UCSD-AML1 (cell line): Measurements from ENCODE around the gene APOC1.
A peak's percentile ranks its signal among the peaks of the same experiment; 100 is the strongest.
"Not testable (repeated sequence)": the region's sequence is repeated elsewhere in the genome, so short reads cannot be mapped to it uniquely, and the experiment has no call there.

Source experiments
- DNase-seq: peaks from one replicate; lab custom pipeline; 2025; ENCODE audit not compliant: unreplicated experiment; lab: John Stamatoyannopoulos, UW

APOC1 gene

GRCh38 chr19:44912854-44913253 is 1.6 kb upstream of the APOC1 start:
- DNase-seq, result no peak

DNA sequence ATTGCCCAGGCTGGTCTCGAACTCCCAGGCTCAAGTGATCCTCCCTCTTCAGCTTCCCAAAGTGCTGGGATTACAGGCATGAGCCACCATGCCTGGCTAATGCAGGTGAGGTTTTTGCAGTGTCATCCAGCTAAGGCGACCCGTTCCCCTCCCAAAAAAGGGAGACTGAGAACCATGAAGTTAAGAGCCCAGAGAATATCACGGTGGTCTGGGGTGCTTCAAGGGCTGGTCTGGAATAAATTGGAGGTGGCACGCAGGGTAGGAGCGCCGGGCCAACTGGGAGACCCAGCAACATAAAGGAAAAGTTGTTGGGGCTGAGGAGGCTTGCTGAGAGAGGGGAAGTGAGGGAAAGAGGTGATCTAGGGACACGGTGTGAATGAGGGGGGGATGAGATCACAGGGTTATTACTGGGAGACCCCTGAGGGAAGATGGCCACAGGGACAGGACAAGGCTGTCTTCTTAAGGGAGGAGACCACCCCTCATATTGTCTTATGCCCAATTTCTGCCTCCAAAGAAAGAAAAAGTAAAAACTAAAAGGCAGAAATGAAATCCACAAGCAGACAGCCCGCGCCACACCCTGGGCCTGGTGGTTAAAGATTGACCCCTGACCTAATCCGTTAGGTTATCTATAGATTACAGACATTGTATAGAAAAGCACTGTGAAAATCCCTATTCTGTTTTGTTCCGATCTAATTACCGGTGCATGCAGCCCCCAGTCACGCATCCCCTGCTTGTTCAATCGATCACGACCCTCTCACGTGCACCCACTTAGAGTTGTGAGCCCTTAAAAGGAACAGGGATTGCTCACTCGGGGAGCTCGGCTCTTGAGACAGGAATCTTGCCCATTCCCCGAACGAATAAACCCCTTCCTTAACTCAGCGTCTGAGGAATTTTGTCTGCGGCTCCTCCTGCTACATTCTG is 636 bp upstream of the APOC1 start:
- not testable (repeated sequence) for DNase-seq

DNA sequence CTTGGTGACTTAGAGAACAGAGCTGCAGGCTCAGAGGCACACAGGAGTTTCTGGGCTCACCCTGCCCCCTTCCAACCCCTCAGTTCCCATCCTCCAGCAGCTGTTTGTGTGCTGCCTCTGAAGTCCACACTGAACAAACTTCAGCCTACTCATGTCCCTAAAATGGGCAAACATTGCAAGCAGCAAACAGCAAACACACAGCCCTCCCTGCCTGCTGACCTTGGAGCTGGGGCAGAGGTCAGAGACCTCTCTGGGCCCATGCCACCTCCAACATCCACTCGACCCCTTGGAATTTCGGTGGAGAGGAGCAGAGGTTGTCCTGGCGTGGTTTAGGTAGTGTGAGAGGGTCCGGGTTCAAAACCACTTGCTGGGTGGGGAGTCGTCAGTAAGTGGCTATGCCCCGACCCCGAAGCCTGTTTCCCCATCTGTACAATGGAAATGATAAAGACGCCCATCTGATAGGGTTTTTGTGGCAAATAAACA is 9.9 kb downstream of the APOC1 start:
- DNase-seq, result no peak

DNA sequence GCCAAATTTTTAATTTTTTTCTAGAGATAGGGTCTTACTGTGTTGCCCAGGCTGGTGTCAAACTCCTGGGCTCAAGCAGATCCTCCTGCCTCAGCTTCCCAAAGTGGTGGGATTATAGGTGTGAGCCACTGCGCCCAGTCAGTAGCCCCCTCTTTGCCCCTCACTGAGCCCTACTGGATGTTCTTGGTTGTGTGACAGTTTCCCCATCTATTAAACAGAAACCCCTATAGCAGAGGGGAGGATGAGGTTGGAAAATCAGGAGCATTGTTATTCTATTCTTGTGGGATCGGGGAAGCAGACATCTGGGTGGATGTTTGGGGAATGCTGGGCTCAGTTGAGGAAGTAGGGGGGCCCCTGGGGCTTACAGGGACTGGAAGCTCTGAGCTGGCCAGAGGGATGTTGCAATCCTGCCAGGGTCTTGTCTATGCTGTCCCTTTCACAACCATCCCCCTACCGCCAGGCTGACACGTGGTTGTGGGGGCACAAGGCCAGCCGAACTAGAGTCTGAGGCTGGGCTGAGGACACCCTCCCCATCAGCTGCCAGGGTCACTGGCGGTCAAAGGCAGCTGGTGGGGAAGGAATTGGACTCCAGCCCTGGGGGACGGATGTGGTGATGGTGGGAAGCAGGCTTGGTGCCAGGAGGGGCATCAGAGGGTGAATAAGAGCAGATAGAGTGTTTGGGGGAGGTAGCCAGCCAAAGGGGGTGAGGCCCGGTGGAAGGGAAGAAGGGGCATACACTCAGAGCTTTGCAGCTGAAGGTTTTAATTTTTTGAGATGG is 10.9 kb downstream of the APOC1 start:
- peak; percentile 23 for DNase-seq

DNA sequence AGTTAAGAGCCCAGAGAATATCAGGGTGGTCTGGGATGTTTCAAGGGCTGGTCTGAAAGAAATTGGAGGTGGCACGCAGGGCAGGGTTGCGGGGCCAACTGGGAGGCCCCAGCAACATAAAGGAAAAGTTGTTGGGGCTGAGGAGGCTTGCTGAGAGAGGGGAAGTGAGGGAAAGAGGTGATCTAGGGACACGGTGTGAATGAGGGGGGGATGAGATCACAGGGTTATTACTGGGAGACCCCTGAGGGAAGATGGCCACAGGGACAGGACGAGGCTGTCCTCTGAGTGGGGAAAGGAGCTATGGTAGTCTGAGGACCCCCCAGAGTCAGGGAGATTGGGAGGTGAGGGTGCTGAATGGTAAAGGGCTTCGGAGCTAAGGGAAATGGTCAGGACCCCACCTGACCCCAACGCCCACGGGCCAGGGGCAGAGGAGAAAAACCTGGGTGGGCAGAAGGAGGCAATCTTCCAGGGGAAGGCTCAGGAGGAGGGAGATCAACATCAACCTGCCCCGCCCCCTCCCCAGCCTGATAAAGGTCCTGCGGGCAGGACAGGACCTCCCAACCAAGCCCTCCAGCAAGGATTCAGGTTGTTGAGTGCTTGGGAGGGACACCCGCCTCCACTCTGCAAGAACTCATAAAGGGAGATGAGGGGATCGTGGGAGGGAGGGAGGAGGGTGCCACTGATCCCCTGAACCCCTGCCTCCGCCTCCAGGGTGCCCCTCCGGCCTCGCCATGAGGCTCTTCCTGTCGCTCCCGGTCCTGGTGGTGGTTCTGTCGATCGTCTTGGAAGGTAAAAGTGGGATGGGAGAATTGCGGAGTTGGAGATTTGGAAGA is 12.1 kb downstream of the APOC1 start:
- not testable (repeated sequence) for DNase-seq

GRCh38 chr19:44927746-44928145 is 13.3 kb downstream of the APOC1 start:
- no peak for DNase-seq

DNA sequence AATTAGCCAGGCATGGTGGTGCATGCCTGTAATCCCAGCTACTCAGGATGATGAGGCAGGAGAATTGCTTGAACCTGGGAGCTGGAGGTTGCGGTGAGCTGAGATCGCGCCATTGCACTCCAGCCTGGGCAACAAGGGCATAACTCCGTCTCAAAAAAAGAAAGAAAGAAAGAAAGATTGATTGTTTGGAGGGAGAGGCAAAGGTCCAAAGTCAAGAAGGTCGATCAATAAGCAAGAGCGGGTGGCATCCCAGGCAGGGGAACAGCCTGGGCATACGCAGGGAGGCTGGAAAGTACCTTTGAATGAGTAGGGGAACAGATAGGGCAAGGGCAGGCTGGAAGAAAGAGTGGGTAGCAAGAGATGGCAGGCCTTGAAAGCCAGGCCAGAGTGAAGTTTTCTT is 15.7 kb downstream of the APOC1 start:
- no peak for DNase-seq

DNA sequence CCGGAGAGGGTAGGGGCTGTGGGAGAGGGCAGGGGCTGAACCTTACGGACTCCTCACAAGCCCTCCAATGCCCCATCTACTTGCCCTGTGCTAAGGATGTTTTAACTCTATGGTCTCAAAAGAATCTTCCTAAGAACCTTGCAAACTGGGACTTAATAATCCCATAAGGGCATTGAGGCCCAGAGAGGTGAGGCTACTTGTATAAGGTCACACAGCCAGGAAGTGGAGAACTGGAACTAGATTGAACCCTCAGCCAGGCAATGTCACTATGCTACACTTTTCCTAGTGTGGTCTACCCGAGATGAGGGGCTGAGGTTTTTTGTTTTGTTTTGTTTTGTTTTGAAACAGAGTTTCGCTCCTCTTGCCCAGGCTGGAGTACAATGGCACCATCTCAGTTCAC is 17.1 kb downstream of the APOC1 start:
- DNase-seq, result no peak

GRCh38 chr19:44939668-44940067 is 25.3 kb downstream of the APOC1 start:
- no peak for DNase-seq

GRCh38 chr19:44942067-44942571 is 27.7 kb downstream of the APOC1 start, which contains the start of gene APOC4:
Gene APOC4, plus strand, starts transcription at chr19:44942237. Its CDS starts 41 bp downstream, at chr19:44942278.
- no peak for DNase-seq

DNA sequence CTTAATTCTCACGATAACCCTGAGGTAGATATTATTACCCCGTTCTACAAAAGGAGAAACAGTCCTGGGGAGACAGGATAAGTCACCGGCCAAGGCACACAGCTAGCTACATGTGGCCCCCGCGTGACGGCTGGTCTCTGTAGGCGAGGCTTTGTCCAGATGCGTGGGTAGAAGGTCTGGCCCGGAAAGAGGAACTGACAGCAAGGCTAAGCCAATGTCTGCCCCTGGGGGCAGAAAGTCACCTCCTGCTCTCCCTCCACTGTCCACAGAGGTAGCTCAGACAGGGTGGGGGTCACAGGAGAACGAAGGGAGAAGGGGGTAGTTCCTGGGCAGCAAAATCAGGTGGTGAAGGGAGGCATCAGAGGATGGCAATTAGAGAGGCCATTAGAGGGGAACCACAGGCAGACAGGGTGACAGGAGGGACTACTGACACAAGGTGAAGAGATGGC is 29.4 kb downstream of the APOC1 start:
- peak; percentile 57 for DNase-seq

DNA sequence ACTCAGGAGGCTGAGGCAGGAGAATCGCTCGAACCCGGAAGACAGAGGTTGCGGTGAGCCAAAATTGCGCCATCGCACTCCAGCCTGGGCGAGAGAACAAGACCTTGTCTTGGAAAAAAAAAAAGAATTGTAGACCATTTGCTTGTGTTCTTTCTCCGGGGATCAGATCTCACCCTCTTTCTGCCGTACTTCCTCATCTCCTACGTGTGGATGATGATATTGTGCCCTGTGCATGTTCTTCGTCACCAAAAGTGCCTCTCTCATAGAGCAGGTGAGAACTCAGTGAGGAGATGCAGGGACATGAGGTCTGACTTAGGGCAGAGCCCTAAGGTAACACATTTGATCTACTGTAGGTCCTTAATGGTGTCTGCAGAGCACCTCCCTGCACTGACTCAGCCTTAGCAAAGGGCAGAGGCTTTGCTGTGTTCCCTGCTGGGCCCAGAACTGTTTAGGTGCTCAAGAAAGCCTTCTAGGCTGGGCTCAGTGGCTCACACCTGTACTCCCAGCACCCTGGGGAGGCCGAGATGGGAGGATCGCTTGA is 32.7 kb downstream of the APOC1 start:
- no peak for DNase-seq

DNA sequence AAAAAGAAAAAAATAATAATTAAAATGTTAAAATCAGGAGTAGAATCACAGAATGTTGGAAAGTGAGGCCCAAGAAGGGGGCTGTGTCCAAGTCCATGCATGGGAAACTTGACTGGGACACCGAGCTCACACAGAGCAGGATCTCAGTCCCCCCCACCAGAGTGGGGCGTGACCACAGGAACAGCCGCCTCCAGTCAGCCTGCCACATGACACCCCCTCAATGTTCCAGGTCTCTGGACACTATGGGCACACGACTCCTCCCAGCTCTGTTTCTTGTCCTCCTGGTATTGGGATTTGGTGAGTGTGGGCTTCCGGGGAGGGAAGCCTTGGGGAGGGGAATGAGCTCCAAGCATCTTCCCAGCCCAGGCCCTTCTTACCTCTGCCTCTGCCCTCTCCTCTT is 33.8 kb downstream of the APOC1 start:
- DNase-seq, result no peak

- no peak for DNase-seq
These were observed 34.5 kb downstream of the APOC1 start for GRCh38 chr19:44948763-44949374.

DNA sequence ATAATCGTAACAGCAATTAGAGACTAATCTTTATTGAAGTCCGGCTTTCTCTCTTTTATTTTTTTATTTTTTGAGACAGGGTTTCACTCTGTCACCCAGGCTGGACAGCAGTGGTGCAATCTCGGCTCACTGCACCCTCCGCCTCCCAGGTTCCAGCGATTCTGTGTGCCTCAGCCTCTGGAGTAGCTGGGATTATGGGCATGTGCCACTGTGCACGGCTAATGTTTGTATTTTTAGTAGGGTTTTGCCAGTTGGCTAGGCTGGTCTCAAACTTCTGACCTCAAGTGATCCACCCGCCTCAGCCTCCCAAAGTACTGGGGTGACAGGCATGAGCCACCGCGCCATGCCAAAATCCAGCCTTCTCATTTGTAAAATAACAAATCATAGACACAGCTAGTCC is 35.1 kb downstream of the APOC1 start:
- DNase-seq, result no peak

DNA sequence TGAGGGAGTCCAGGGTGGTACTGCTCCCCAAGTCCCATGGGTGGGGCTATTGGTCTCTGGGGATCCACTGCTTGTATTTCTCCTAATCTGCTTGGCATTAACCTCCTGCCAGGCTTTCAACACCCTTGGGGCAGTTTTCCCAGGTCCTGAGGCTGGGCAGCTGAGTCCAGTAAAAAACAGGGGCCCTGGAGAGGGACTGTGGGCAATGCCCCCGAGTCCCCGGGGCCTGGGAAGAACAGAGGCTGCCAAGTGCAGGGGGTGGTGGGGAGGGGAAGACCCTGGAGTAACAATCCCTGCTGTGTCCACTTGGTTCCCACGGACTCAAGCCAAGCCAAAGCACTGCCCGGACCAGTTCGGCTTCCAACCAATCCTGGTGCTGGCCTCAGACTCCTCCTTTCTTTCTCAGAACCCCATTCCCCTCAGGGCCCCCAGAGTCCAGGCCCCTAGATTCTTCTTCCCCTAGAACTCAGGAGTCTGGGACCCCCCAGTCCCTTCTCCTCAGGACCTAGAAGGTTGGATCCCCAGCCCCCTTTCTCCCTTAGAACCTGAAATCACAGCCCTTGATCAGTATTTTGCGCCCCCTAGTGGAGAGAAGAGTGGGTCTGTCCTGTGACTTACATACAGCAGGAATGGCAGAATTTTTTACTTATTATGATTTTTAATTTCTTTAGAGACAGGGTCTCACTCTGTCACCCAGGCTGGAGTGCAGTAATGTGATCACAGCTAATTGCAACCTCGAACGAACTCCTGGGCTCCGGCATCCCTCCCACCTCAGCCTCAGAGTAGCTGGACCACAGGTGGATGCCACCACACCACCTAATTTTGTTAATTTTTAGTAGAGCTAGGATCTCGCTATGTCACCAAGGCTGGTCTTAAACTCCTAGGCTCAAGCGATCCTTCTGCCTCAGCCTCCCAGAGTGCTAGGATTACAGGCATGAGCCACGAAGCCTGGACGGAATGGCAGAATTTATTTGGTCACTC is 37.1 kb downstream of the APOC1 start:
- DNase-seq, result peak; percentile 24

DNA sequence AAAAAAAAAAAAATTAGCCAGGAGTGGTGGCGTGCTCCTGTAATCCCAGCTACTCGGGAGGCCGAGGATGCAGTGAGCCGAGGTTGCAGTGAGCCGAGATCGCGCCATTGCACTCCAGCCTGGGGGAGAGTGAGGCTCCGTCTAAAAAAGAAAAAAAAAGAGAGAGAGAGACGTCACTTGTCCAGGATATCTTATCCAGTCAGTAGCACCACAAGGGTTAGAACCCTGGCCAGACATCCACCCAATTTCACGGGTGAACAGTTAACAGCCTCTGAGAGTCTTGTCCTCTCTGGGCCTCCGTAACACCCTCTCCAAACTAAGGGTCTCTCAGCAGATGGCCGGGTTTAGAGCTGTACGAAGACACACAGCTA is 39.9 kb downstream of the APOC1 start:
- DNase-seq, result no peak

- peak; percentile 95 for DNase-seq
These were observed 40.5 kb downstream of the APOC1 start, which contains the start of gene CLPTM1 for GRCh38 chr19:44954649-44955504. Gene CLPTM1, plus strand, starts transcription at chr19:44955380. Its CDS starts 16 bp downstream, at chr19:44955396.
